LHCN-M2 (cell line): ENCODE data around the gene INO80E. TPM values are rescaled to one million over a fixed set of nuclear protein-coding genes. Genes with fewer than 3 reads are reported as not detected.

ENCODE experiments used
- DNase-seq: peaks from one replicate; pipeline ENCODE4 v3.0.0-alpha.2; 2012; ENCODE audit warnings: low read depth
- total RNA-seq: library from RNA; depleted of rRNA; stranded (reverse); fragments of >200 nt; gene quantifications from 2 replicates; pipeline ENCODE4 v1.2.3, GENCODE V29; 2014

The INO80E gene
- total RNA-seq, 1 experiment from 2014 or later, result 116 TPM

DNA sequence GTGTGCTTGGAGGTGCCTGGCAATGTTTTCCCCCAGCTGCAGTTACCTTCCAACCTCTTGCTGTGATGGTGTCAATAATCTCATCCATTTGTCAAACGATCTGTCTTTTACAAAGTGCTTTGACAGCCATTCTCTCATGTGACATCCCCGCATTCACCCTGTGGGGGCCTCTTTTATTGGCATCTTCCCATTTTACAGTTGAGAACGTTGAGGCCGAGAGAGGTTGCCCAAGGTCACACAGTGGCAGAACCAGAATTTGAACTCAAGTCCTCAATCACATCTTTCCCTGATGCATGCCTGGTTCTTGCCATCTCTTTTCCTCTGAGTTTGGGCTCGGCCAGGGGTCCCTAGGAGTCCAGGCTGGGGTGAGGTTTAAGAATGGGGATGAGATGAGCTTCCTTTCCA, 20.9 kb upstream of the INO80E start:
- no peak for DNase-seq

GRCh38 chr16:29975811-29976511, 20.1 kb upstream of the INO80E start:
- no peak for DNase-seq

DNA sequence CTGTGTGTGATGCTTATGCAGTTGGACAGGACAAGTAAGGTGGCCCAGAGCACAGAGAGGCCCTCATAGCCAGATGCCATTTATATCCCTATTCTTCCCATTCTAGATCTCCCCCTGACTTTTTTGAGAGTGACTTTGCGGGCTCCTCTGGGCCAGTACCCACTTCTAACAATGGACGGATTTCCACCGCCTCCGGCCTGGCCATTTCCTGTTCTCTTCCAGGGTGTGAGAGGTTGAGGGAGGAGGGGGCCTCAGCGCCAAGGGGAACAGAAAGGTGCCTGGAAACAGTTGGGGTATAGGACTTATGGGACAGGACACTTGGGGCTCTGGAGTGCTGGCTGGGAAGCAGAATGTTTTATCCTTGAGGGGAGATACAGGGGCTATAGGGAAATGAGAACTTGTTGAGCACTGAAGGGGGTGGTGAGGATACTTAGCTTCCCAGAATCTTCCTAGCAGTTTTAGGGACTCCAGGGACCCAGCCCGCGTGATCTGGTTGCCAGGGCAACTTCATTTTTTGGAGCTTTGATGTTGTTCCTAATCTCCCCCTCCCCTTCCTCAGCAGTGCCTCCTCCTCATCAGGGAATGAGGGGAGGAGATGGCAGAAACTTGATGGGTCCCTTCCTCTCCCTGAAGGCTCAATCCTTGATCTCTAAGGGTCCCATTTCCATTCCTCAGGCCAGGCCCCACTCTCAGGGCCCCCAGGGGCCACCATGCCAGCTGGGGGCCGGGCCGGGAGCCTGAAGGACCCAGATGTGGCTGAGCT, 18.8 kb upstream of the INO80E start:
- no peak for DNase-seq

DNA sequence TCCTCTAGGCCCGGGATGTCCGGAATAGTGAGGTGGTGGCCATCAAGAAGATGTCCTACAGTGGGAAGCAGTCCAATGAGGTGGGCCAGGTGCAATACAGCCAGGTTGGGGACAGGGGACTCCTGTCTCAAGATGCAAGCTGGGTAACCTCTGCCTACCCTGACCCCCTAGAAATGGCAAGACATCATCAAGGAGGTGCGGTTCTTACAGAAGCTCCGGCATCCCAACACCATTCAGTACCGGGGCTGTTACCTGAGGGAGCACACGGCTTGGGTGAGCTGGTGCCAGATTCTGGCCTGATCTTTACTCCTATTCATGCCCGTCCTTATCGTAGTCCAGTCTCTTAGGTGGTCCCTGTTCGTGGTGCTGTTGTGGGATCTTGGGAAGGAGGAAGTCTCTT, 18.0 kb upstream of the INO80E start:
- no peak for DNase-seq

GRCh38 chr16:29978564-29979270, 17.3 kb upstream of the INO80E start:
- no peak for DNase-seq

DNA sequence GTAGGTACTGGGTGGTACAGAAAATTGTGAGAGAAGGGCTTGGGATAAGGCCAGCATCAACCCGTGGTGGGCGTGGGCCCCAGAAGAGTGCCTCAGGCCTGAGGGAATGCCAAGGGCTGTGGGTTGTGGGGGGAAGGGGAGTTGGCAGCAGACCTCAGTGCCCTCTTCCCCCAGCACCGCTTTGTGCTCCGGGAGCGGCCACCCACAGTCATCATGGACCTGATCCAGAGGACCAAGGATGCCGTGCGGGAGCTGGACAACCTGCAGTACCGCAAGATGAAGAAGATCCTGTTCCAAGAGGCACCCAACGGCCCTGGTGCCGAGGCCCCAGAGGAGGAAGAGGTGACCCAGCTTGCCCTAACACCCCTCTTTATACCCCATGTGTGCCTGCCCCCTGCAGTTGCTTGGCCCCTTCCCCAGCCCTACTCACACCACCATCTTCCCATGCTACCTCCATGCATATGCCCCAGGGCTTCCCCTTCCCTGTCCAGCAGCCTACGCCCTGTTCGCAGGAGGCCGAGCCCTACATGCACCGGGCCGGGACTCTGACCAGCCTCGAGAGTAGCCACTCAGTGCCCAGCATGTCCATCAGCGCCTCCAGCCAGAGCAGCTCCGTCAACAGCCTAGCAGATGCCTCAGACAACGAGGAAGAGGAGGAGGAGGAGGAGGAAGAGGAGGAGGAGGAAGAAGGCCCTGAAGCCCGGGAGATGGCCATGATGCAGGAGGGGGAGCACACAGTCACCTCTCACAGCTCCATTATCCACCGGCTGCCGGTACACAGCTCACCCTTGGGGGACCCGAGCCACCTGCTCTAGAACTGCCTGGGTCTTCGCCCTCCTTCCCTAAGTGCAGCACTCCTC, 13.3 kb upstream of the INO80E start:
- no peak for DNase-seq

DNA sequence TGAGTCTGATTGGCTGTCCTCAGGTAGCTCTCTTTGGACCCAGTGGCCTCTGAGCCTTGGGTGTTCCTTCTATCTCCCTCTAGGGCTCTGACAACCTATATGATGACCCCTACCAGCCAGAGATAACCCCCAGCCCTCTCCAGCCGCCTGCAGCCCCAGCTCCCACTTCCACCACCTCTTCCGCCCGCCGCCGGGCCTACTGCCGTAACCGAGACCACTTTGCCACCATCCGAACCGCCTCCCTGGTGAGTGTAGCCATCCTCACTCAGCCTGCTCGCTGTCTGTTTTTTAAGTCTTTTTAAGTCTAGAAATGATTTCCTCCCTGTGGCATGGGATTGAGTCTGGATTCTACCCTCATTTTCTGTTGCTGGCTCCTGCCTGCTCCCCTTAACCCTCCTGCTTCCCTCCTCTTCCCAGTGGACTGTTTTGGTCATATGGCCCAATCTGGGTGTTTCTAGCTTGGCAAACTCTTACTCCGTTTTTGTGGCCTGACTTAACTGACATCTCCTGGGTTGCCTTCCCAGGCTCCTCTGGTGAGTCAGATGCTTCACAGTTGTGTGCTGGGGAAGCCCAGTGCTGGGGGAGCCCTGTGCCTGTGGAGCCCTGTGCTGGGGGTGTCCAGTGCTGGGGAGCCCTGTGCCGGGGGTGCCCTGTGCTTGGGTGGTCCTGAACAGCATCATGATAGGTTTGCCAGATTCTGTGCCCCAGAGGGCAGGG, 12.5 kb upstream of the INO80E start:
- DNase-seq, result no peak

DNA sequence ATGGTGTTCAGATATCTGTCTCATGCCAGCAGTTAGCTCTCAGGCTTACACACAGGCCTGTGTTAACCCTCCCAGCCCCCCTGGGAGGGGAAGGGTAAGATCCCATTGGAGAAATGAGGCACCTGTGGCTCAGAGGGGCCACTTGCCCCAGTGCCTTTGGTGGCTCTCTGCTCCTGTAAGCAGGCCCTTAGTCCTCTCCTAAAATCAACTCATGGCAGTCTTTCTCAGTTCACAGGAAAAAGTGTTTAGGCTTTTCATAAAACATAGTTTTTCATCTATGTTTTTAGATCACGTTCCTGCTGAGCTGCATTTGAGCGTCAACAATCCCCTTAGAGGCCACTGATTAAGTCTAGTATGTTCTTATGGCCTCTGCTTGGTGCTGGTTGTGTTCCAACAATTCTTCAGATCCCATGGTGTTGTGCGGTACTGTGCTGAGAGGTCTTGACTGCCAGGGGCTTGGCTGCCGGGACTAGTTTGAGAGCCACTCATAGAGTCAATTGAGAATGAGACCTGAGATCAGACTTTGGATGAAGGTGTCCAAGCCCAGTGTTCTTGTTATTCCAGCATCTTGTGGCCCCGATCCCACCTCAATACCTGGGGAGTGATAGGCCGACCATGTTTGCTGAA, 11.8 kb upstream of the INO80E start:
- no peak for DNase-seq

GRCh38 chr16:29984764-29985147, 11.3 kb upstream of the INO80E start:
- DNase-seq, result no peak

GRCh38 chr16:29985271-29985811, 10.7 kb upstream of the INO80E start:
- no peak for DNase-seq

DNA sequence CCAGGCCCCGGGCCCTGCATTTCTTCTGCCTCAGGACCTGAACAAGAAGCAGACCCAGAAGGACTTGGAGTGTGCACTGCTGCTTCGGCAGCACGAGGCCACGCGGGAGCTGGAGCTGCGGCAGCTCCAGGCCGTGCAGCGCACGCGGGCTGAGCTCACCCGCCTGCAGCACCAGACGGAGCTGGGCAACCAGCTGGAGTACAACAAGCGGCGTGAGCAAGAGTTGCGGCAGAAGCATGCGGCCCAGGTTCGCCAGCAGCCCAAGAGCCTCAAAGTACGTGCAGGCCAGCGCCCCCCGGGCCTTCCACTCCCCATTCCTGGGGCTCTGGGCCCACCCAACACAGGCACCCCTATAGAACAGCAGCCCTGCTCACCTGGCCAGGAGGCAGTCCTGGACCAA, 9.8 kb upstream of the INO80E start:
- DNase-seq, result no peak

- no peak for DNase-seq
These were observed 9.1 kb upstream of the INO80E start for GRCh38 chr16:29986931-29987330.

DNA sequence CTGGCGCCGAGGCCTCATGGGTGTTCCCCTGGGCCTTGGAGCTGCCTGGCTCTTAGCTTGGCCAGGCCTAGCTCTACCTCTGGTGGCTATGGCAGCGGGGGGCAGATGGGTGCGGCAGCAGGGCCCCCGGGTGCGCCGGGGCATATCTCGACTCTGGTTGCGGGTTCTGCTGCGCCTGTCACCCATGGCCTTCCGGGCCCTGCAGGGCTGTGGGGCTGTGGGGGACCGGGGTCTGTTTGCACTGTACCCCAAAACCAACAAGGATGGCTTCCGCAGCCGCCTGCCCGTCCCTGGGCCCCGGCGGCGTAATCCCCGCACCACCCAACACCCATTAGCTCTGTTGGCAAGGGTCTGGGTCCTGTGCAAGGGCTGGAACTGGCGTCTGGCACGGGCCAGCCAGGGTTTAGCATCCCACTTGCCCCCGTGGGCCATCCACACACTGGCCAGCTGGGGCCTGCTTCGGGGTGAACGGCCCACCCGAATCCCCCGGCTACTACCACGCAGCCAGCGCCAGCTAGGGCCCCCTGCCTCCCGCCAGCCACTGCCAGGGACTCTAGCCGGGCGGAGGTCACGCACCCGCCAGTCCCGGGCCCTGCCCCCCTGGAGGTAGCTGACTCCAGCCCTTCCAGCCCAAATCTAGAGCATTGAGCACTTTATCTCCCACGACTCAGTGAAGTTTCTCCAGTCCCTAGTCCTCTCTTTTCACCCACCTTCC, 8.5 kb upstream of the INO80E start:
- no peak for DNase-seq

DNA sequence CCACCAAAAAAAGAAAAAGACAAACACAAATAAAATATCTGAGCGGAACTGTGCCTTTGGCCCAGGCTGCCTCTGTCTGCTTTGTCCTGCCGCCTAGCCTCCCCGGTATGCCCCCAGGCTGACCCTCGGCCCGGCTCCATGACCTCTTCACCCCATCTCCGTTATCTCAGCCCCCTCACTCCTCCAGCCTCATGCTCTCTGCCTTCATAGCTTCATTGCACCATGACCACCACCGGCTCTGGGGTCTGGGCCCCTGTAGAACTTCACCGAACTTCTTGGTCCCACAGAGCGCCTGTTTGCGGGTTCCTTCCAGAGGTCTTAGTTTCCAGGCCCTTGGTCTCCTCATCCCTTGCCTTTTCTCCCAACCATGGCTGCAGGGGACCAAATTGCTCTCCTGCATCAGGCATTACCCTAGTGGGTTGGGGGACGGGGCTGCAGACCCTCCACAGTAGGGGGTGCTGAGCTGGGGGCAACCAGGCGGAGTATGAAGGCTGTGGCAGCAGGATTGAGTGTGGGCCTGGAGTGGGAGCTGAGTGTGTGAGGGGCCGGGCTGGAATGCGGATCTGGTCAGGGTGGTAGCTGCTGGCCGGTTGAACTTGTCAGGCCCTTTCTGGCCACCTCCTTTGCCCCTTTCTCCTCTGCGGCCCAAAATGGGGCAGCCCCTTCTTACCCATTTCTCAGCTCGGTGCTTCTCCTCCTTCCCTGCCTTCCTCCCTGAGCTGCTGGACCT, 7.5 kb upstream of the INO80E start:
- DNase-seq, result no peak

- no peak for DNase-seq
These were observed 6.8 kb upstream of the INO80E start for GRCh38 chr16:29989111-29989858.

- no peak for DNase-seq
These were observed 6.0 kb upstream of the INO80E start for GRCh38 chr16:29990034-29990433.

DNA sequence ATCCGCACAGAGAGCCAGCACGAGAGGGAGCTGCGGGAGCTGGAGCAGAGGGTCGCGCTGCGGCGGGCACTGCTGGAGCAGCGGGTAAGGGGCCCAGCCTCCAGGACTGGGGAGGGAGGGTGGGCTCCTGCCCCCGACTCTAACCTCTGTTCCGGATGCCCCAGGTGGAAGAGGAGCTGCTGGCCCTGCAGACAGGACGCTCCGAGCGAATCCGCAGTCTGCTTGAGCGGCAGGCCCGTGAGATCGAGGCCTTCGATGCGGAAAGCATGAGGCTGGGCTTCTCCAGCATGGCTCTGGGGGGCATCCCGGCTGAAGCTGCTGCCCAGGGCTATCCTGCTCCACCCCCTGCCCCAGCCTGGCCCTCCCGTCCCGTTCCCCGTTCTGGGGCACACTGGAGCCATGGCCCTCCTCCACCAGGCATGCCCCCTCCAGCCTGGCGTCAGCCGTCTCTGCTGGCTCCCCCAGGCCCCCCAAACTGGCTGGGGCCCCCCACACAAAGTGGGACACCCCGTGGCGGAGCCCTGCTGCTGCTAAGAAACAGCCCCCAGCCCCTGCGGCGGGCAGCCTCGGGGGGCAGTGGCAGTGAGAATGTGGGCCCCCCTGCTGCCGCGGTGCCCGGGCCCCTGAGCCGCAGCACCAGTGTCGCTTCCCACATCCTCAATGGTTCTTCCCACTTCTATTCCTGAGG, 5.0 kb upstream of the INO80E start:
- DNase-seq, result no peak

- no peak for DNase-seq
These were observed 4.5 kb upstream of the INO80E start for GRCh38 chr16:29991571-29991904.
